ENCODE results near the gene SLC26A6.

DNA sequence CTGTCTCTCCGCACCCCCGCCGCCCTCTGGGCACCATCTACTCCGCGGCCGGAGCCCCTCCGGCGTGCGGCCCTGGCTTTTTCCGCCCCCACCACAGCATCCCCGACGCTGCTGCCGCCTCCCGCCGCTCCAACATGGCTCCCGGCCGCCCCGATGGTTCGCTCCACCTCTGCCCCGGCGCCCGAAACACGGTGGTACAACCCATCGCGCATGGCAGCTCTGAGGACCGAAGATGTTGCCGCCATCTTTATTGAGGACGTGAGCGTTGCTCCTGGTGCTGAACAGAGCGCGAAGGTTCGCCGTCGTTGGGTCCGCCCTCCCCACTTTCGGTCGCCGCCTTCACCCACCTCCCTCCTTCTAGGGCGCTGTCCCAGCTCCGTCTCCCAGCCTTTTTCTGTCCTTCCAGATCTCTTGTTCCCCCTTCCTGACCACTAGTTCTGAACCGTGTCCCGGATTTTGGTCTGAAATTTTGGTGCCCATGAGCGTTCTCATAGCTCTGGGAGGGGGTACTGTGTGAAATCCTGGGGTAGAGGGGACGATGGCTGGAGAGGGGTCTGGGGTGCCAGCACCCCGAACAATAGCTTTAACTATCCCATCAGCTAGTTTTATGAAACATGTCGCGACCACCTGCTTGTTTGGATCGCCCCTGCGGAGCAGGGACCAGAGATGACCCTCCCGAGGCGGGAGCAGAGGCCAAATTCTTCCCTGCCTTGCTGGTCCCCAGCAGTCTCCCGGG is 27.7 kb upstream of the SLC26A6 start, which contains the start of gene CELSR3:
- TF ChIP-seq, protein P1, sequence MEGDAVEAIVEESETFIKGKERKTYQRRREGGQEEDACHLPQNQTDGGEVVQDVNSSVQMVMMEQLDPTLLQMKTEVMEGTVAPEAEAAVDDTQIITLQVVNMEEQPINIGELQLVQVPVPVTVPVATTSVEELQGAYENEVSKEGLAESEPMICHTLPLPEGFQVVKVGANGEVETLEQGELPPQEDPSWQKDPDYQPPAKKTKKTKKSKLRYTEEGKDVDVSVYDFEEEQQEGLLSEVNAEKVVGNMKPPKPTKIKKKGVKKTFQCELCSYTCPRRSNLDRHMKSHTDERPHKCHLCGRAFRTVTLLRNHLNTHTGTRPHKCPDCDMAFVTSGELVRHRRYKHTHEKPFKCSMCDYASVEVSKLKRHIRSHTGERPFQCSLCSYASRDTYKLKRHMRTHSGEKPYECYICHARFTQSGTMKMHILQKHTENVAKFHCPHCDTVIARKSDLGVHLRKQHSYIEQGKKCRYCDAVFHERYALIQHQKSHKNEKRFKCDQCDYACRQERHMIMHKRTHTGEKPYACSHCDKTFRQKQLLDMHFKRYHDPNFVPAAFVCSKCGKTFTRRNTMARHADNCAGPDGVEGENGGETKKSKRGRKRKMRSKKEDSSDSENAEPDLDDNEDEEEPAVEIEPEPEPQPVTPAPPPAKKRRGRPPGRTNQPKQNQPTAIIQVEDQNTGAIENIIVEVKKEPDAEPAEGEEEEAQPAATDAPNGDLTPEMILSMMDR (IDR thresholded peaks at IDR 0.05), result no peak
- TF ChIP-seq POLR2A (IDR thresholded peaks at IDR 0.05) (peak; percentile 35 to 47), EP300 (IDR thresholded peaks at IDR 0.05) (peak in 1 of 2 donors; percentile 74)

Measured in tibial nerve (tissue), 4 donors.